Measurements from ENCODE around the gene SLC25A38. TPM values are rescaled to one million over a fixed set of nuclear protein-coding genes. Genes with fewer than 3 reads are reported as not detected.

The SLC25A38 gene
- total and polyA plus RNA-seq, 2 donors from 2014 or later, result 24.9 to 42.3 TPM

GRCh38 chr3:39420543-39420942 is 37.4 kb downstream of the SLC25A38 start:
- Histone ChIP-seq H3K9me3 (ENCODE audit: control insufficient read depth in 2 of 3, insufficient read depth in 1 of 3, low read length in 3 of 3) (no peaks in the 10 kb centered on the region), H3K36me3 (ENCODE audit: control insufficient read depth in 2 of 3, insufficient read depth in 3 of 3, low read length in 3 of 3) (no peaks in the 10 kb centered on the region), H3K9ac (ENCODE audit: low read length in 3 of 3) (no peak overlapping the region), H3K27me3 (ENCODE audit: control insufficient read depth, insufficient read depth, low read length) (no peaks in the 10 kb centered on the region), H3K4me3 (ENCODE audit: low read length in 3 of 3) (no peak overlapping the region), H3K4me1 (ENCODE audit: control insufficient read depth in 2 of 3, insufficient read depth in 2 of 3, low read depth in 1 of 3, low read length in 3 of 3) (no peaks in the 10 kb centered on the region), H3K27ac (ENCODE audit: low read depth in 2 of 2, low read length in 2 of 2) (no peak overlapping the region)
- intact Hi-C loops (cut with DNase I), result no loop called here
- no peak for DNase-seq
- no peak for FAIRE-seq
- TF ChIP-seq, protein P1, sequence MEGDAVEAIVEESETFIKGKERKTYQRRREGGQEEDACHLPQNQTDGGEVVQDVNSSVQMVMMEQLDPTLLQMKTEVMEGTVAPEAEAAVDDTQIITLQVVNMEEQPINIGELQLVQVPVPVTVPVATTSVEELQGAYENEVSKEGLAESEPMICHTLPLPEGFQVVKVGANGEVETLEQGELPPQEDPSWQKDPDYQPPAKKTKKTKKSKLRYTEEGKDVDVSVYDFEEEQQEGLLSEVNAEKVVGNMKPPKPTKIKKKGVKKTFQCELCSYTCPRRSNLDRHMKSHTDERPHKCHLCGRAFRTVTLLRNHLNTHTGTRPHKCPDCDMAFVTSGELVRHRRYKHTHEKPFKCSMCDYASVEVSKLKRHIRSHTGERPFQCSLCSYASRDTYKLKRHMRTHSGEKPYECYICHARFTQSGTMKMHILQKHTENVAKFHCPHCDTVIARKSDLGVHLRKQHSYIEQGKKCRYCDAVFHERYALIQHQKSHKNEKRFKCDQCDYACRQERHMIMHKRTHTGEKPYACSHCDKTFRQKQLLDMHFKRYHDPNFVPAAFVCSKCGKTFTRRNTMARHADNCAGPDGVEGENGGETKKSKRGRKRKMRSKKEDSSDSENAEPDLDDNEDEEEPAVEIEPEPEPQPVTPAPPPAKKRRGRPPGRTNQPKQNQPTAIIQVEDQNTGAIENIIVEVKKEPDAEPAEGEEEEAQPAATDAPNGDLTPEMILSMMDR (IDR thresholded peaks at IDR 0.05; ENCODE audit: borderline replicate concordance, extremely low read depth, insufficient read depth), result no peak

- no peak overlapping the region for H3K27ac ChIP-seq (ENCODE audit: low read depth in 2 of 2, low read length in 2 of 2)
These were observed 40.3 kb downstream of the SLC25A38 start for GRCh38 chr3:39423436-39423970.

DNA sequence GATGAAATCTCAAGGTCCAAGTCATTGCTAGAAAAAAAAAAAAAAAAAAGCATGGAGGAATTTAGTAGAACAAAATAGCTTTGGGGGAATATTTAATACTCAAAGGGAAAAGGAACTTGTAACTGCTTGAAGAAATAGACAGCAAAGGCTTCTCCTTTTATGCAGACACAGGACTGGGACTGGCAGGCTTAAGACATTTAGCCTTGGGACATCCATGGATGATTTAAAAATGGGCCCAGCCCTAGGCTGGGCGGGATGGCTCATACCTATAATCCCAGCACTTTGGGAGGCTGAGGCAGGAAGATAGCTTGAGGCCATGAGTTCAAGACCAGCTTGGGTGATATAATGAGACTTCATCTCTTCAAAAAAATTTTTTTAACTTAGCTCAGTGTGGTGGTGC is 43.1 kb downstream of the SLC25A38 start:
- DNase-seq (no peak), FAIRE-seq (no peak)
- H3K4me1 ChIP-seq (ENCODE audit: control insufficient read depth in 2 of 3, insufficient read depth in 2 of 3, low read depth in 1 of 3, low read length in 3 of 3), result no peaks in the 10 kb centered on the region
- no peak overlapping the region for H3K27ac ChIP-seq (ENCODE audit: low read depth in 2 of 2, low read length in 2 of 2)
- no peaks in the 10 kb centered on the region for H3K36me3 ChIP-seq (ENCODE audit: control insufficient read depth in 2 of 3, insufficient read depth in 3 of 3, low read length in 3 of 3)
- no peak overlapping the region for H3K4me3 ChIP-seq (ENCODE audit: low read length in 3 of 3)
- H3K9me3 ChIP-seq (ENCODE audit: control insufficient read depth in 2 of 3, insufficient read depth in 1 of 3, low read length in 3 of 3), result no peaks in the 10 kb centered on the region
- intact Hi-C loops (cut with DNase I), result no loop called here
- TF ChIP-seq, protein P1 (IDR thresholded peaks at IDR 0.05; ENCODE audit: borderline replicate concordance, extremely low read depth, insufficient read depth), result no peak
- no peak overlapping the region for H3K9ac ChIP-seq (ENCODE audit: low read length in 3 of 3)
- no peaks in the 10 kb centered on the region for H3K27me3 ChIP-seq (ENCODE audit: control insufficient read depth, insufficient read depth, low read length)

More at GRCh38 chr3:39423436-39423970, 40.3 kb downstream of the SLC25A38 start:
- Histone ChIP-seq H3K9ac (ENCODE audit: low read length in 3 of 3) (no peak overlapping the region), H3K4me3 (ENCODE audit: low read length in 3 of 3) (no peak overlapping the region), H3K27me3 (ENCODE audit: control insufficient read depth, insufficient read depth, low read length) (no peaks in the 10 kb centered on the region), H3K4me1 (ENCODE audit: control insufficient read depth in 2 of 3, insufficient read depth in 2 of 3, low read depth in 1 of 3, low read length in 3 of 3) (no peaks in the 10 kb centered on the region), H3K9me3 (ENCODE audit: control insufficient read depth in 2 of 3, insufficient read depth in 1 of 3, low read length in 3 of 3) (no peaks in the 10 kb centered on the region), H3K36me3 (ENCODE audit: control insufficient read depth in 2 of 3, insufficient read depth in 3 of 3, low read length in 3 of 3) (no peaks in the 10 kb centered on the region)
- TF ChIP-seq, protein P1 (IDR thresholded peaks at IDR 0.05; ENCODE audit: borderline replicate concordance, extremely low read depth, insufficient read depth), result no peak
- DNase-seq (no peak), FAIRE-seq (no peak)
- intact Hi-C loops (cut with DNase I), result no loop called here

DNA sequence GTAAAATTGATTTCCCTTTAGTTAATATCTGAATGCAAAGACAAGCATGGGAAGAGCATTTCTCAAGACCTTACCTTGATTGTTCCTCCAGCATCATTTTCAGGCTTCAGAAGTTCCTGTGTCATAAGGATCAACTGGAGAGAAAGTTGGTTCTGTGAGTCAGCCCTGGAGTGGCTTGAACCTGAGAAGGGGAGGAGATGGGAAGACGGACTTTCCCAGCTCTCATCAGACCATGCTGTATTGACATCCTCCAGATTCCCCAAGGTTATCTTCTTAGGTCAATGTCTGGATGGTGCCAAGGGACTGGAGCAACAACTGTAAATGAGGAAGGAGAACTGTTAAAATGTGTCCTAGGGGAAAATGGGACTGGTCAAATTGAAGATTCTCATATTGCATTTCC is 44.3 kb downstream of the SLC25A38 start:
- intact Hi-C loops (cut with DNase I), result no loop called here

More for the DNA sequence above, 44.3 kb downstream of the SLC25A38 start:
- Histone ChIP-seq H3K9me3 (ENCODE audit: control insufficient read depth in 2 of 3, insufficient read depth in 1 of 3, low read length in 3 of 3) (no peaks in the 10 kb centered on the region), H3K36me3 (ENCODE audit: control insufficient read depth in 2 of 3, insufficient read depth in 3 of 3, low read length in 3 of 3) (no peaks in the 10 kb centered on the region), H3K9ac (ENCODE audit: low read length in 3 of 3) (no peak overlapping the region), H3K27ac (ENCODE audit: low read depth in 2 of 2, low read length in 2 of 2) (no peak overlapping the region), H3K4me1 (ENCODE audit: control insufficient read depth in 2 of 3, insufficient read depth in 2 of 3, low read depth in 1 of 3, low read length in 3 of 3) (no peaks in the 10 kb centered on the region), H3K4me3 (ENCODE audit: low read length in 3 of 3) (no peak overlapping the region), H3K27me3 (ENCODE audit: control insufficient read depth, insufficient read depth, low read length) (no peaks in the 10 kb centered on the region)
- DNase-seq, result no peak
- FAIRE-seq, result no peak
- TF ChIP-seq, protein P1 (IDR thresholded peaks at IDR 0.05; ENCODE audit: borderline replicate concordance, extremely low read depth, insufficient read depth), result no peak

All from kidney (tissue), 14 donors.